ENCODE results near the gene TUT4. TPM values are rescaled to one million over a fixed set of nuclear protein-coding genes. Genes with fewer than 3 reads are reported as not detected.

Gene TUT4
- total and polyA plus RNA-seq, 2 donors (not counting 3 experiments of a cell fraction or from before 2014, with no cell fraction given): 24.7 to 41.2 TPM

DNA sequence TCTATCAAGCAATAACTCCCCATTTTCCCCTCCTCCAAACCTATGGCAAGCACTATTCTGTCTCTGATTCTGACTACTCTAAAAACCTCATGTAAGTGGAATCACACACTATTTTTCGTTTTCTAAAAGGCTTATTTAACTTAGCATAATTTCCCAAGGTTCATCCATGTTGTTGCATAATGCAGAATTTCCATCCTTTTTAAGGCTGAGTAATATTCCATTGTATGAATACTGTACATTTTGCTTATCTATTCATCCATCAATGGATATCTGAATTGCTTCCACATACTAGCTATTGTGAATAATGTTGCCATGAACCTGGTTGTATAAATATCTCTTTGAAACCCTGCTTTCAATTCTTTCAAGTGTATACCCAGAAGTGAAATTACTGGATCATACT lies 48.2 kb downstream of the TUT4 start:
- Histone ChIP-seq H3K9ac (replicated peaks; ENCODE audit: extremely low read depth, insufficient read depth, low read length) (no peak overlapping the region), H4K20me1 (replicated peaks; ENCODE audit: control insufficient read depth, extremely low read depth, insufficient read depth, low read length) (no peaks in the 10 kb centered on the region), H3K36me3 (ENCODE audit: control insufficient read depth in 2 of 2, extremely low read depth in 1 of 2, insufficient read depth in 2 of 2, low read length in 2 of 2) (no peaks in the 10 kb centered on the region), H3K4me1 (ENCODE audit: control insufficient read depth, extremely low read depth, insufficient read depth, low read length) (no peaks in the 10 kb centered on the region), H3K9me1 (replicated peaks; ENCODE audit: control insufficient read depth, extremely low read depth, insufficient read depth, low read length) (no peaks in the 10 kb centered on the region), H2AFZ (ENCODE audit: low read depth, low read length) (no peak overlapping the region), H3K4me3 (replicated peaks in 1 of 3; ENCODE audit: insufficient read depth in 1 of 3, low read depth in 1 of 3, low read length in 3 of 3) (no peak overlapping the region), H3K79me2 (ENCODE audit: control insufficient read depth, insufficient read depth, low read length) (no peaks in the 10 kb centered on the region), H3K9me3 (replicated peaks; ENCODE audit: control insufficient read depth, insufficient read depth, low read length) (no peaks in the 10 kb centered on the region), H3K27me3 (ENCODE audit: control insufficient read depth in 2 of 2, insufficient read depth in 2 of 2, low read length in 2 of 2) (no peaks in the 10 kb centered on the region), H3K4me2 (ENCODE audit: insufficient read depth, low read length) (no peak overlapping the region), H3K27ac (ENCODE audit: insufficient read depth, low read depth, low read length) (no peak overlapping the region)
- no peak for TF ChIP-seq GATA2 (IDR thresholded peaks at IDR 0.05; ENCODE audit: insufficient read depth, insufficient read length, low read depth, low read length)
- no peak for TF ChIP-seq MYC (IDR thresholded peaks at IDR 0.05; ENCODE audit: low read depth, low read length)
- TF ChIP-seq, protein P1, sequence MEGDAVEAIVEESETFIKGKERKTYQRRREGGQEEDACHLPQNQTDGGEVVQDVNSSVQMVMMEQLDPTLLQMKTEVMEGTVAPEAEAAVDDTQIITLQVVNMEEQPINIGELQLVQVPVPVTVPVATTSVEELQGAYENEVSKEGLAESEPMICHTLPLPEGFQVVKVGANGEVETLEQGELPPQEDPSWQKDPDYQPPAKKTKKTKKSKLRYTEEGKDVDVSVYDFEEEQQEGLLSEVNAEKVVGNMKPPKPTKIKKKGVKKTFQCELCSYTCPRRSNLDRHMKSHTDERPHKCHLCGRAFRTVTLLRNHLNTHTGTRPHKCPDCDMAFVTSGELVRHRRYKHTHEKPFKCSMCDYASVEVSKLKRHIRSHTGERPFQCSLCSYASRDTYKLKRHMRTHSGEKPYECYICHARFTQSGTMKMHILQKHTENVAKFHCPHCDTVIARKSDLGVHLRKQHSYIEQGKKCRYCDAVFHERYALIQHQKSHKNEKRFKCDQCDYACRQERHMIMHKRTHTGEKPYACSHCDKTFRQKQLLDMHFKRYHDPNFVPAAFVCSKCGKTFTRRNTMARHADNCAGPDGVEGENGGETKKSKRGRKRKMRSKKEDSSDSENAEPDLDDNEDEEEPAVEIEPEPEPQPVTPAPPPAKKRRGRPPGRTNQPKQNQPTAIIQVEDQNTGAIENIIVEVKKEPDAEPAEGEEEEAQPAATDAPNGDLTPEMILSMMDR (IDR thresholded peaks at IDR 0.05; ENCODE audit: extremely low read depth in 1 of 2, insufficient read depth in 1 of 2, low read depth in 1 of 2, low read length in 2 of 2): no peak
- TF ChIP-seq POLR2AphosphoS5 (IDR thresholded peaks at IDR 0.05; ENCODE audit: insufficient read depth, low read depth, low read length): no peak
- dilution Hi-C loops (cut with MboI; ENCODE audit: extremely low pct_ligation_motif_present, low sequenced_read_pairs) (no loop called here), intact Hi-C loops (cut with micrococcal nuclease) (no loop called here)
- BruUV-seq (replicated peaks): no TSS peak
- DNase-seq (ENCODE audit: low read depth, low spot score) (no peak), FAIRE-seq (no peak)
- ChIA-PET POLR2A (no interaction called here), CTCF (interaction anchor here (0.9 kb wide), 1 partner anchor 50 kb away, joined by 3 read pairs; no protein-coding TSS in a partner anchor)

DNA sequence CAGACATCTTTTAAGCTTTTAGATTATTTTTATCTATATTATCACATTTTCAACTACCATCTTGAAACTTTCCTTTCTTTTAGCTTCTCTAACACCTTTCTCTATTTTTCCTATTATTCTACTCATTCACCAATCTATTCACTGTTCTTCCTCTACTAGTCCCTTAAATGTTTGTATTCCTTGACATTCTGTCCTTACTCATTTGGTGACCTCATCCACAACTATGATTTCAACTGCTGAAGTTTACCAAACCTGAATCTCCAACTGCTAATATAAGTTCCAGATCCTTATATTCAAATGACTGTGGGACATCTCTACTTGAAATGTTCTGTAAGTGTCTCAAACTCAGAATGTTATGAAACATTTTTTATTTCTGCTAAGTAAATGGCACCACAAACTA lies 49.2 kb downstream of the TUT4 start:
- Histone ChIP-seq H3K27ac (ENCODE audit: insufficient read depth, low read depth, low read length) (no peak overlapping the region), H3K4me2 (ENCODE audit: insufficient read depth, low read length) (no peak overlapping the region), H3K9ac (replicated peaks; ENCODE audit: extremely low read depth, insufficient read depth, low read length) (no peak overlapping the region), H4K20me1 (replicated peaks; ENCODE audit: control insufficient read depth, extremely low read depth, insufficient read depth, low read length) (no peaks in the 10 kb centered on the region), H2AFZ (ENCODE audit: low read depth, low read length) (no peak overlapping the region), H3K27me3 (ENCODE audit: control insufficient read depth in 2 of 2, insufficient read depth in 2 of 2, low read length in 2 of 2) (no peaks in the 10 kb centered on the region), H3K36me3 (ENCODE audit: control insufficient read depth in 2 of 2, extremely low read depth in 1 of 2, insufficient read depth in 2 of 2, low read length in 2 of 2) (no peaks in the 10 kb centered on the region), H3K79me2 (ENCODE audit: control insufficient read depth, insufficient read depth, low read length) (no peaks in the 10 kb centered on the region), H3K9me3 (replicated peaks; ENCODE audit: control insufficient read depth, insufficient read depth, low read length) (no peaks in the 10 kb centered on the region), H3K9me1 (replicated peaks; ENCODE audit: control insufficient read depth, extremely low read depth, insufficient read depth, low read length) (no peaks in the 10 kb centered on the region), H3K4me1 (ENCODE audit: control insufficient read depth, extremely low read depth, insufficient read depth, low read length) (no peaks in the 10 kb centered on the region), H3K4me3 (replicated peaks in 1 of 3; ENCODE audit: insufficient read depth in 1 of 3, low read depth in 1 of 3, low read length in 3 of 3) (no peak overlapping the region)
- DNase-seq (ENCODE audit: low read depth, low spot score) (no peak), FAIRE-seq (no peak)
- no peak for TF ChIP-seq EZH2 (IDR thresholded peaks at IDR 0.05; ENCODE audit: borderline replicate concordance, low read depth, low read length, severe bottlenecking)
- no peak for TF ChIP-seq MYC (IDR thresholded peaks at IDR 0.05; ENCODE audit: low read depth, low read length)
- no peak for TF ChIP-seq POLR2A (IDR thresholded peaks at IDR 0.05; ENCODE audit: low read depth, low read length)
- TF ChIP-seq FOS (IDR thresholded peaks at IDR 0.05; ENCODE audit: borderline replicate concordance, insufficient read depth, low read length): no peak
- ChIA-PET POLR2A (no interaction called here), CTCF (interaction anchor here (1.2 kb wide), 1 partner anchor 9 kb away, joined by 3 read pairs; no protein-coding TSS in a partner anchor)
- intact Hi-C loops (cut with micrococcal nuclease) (no loop called here), dilution Hi-C loops (cut with MboI; ENCODE audit: extremely low pct_ligation_motif_present, low sequenced_read_pairs) (no loop called here)
- no TSS peak for BruUV-seq (replicated peaks)

Measured in endothelial cell of umbilical vein (primary cell).